ENCODE results near the gene CAPN12. TPM values are rescaled to one million over a fixed set of nuclear protein-coding genes. Genes with fewer than 3 reads are reported as not detected.
A peak's percentile ranks its signal among the peaks of the same experiment; 100 is the strongest.
"Not testable (repeated sequence)": the region's sequence is repeated elsewhere in the genome, so short reads cannot be mapped to it uniquely, and the experiment has no call there.

Gene CAPN12
- total RNA-seq, 1 donor from 2014 or later, result 27.6 TPM

DNA sequence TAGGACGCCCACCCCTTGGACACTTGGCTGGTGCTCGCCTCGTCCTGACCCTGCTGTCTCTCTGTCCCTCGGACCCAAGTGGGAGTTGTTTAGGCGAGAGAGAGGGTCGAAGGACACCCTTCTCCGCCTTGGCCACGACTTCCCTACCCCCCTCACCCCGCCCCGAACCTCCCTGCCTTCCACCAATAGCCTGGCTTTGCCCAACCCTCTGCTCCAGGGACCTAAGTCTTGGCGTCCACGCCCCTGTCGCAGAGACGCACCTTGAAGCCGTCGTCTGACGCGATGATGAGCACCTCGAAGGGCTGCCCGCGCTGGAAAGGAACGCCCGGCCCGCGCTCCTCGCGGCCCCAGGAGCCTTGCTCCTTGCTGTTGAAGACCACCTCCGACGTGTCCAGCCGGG lies 27.3 kb upstream of the CAPN12 start:
- DNase-seq (ENCODE audit: low spot score), result not testable (repeated sequence)

DNA sequence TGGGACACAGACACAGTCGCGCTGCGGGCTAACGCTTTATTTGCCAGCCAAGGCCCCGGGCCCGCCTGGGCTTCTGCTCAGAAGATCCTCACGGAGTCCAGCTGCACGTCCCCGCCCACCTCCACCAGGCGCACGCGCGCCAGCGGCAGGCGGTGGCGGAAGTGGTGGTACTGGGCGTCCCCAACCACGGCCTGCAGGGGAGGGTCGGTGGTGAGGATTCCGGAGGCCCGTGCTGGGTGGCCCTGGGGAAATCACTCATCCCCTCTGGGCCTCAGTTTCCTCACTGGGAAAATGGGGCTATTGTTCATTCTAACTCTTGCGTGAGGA lies 26.6 kb upstream of the CAPN12 start:
- DNase-seq (ENCODE audit: low spot score), result not testable (repeated sequence)

DNA sequence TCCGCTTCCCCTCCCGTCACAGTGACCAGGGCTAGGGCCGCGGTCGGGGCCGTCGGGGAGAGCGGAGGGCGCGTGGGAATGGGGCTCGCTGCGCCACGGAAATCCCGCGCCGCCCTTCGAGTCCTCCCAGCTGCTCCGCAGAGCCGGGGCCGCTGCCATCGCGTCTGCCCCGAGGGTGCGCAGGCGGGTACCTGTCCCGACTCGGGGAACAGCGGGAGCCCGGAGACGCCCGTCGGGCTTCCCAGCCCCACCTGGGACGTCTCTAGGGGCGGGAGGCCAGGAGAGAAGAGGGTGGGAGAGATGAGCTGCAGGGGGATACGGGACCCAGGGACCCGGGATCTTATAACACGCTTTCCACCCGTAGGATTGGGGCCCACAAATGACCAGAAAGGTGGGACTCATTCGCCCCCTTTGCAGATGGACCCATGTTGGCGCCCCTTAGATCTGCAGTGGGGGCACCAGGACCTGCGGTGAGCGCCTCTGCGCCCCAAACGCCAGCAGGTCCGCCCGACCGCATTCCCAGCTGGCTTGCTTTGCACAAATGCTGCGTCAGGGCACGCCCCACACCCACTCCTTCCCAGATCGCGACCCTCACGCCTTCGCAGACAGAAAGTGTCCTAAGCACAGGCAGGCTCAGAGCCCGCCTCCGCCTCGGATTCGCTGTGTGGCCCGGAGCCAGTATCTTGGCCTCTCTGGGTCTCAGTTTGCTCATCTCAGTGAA lies 26.1 kb upstream of the CAPN12 start:
- DNase-seq (ENCODE audit: low spot score), result not testable (repeated sequence)

DNA sequence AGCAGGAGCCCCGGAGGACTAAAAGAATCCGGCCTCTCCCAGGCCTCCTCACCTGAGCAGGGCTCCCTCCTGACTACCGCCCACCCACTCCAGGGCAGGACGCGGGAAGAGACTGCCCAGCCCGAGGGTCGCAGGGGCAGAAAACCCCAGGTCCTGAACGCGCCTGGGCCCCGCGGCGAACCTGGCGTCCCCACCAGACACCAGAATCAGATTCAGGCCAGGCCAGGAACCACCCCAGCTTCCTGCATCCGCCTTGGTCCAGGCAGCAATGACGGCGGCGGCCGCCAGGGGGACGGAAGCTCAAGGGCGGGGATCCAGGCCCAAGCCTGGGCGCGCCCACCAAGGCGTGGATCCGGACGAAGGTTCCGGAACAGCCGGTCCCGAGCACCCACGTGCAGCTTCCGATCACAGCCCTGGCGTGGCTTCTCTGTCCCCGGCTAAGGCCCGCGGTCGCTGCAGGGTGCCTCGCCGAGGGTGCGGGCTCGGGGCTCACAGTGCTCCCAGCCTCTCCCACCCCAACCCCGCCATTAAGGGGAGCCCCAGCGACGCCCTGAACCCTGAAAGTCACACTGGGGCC lies 25.4 kb upstream of the CAPN12 start:
- peak; percentile 91 for DNase-seq (ENCODE audit: low spot score)

DNA sequence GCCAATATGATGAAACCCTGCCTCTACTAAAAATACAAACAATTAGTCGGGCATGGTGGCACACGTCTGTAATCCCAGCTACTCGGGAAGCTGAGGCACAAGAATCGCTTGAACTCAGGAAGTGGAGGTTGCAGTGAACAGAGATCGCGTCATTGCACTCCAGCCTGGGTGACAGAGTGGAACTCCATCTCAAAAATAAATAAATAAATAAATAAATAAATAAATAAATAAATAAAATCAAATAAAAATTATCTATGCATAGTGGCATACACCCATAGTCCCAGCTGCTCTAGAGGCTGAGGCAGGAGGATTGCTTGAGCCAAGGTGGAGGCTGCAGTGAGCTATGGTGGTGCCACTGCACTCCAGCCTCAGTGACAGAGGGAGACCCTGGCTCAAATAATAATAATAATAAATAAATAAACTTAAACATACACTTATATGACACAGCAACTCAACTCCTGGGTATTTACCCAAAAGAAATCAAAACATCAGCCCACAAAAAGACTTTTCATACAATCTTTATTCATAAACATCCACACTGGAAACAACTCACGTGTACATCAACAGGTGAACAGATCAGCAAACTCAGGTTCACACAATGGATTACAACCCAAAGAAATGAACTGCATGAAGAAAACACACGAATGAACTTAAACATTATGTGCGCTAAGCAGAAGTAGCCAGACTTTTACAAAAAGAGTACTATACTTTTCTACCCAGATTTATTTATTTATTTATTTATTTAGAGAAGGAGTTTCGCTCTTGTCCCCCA lies 22.2 kb upstream of the CAPN12 start:
- no peak for DNase-seq (ENCODE audit: low spot score)

DNA sequence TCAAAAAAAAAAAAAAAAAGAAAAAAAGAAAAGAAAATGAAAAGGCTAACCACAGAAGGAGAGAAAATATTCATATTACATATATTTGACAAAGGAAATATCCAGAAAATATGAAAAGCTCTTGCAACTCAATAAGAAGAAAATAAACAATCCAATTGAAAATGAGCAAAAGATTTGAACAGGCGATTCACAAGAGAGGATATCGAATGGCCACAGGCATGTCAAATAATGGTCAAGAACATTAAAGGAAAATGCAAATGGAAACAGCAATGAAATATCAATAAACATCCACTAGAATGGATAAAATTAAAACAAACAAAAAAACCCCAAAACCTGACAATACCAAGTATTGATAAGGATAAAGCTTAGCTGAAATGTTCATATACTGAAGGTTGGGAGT lies 20.9 kb upstream of the CAPN12 start:
- DNase-seq (ENCODE audit: low spot score), result no peak

DNA sequence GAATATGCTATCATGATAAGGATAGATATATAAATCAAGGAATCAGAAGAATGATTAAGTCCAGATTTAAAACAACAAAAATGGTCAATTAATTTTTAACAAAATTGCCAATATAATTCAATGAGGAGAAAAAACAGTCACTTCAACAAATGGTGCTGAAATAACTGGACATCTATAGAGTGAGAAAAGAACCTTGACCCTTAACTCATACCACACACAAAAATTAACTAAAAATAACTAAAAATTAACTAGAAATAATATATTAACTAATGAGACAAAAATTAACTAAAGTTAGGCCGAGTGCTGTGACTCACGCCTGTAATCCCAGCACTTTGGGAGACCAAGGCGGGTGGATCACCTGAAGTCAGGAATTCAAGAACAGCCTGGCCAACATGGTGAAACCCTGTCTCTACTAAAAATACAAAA lies 19.5 kb upstream of the CAPN12 start:
- DNase-seq (ENCODE audit: low spot score), result no peak

DNA sequence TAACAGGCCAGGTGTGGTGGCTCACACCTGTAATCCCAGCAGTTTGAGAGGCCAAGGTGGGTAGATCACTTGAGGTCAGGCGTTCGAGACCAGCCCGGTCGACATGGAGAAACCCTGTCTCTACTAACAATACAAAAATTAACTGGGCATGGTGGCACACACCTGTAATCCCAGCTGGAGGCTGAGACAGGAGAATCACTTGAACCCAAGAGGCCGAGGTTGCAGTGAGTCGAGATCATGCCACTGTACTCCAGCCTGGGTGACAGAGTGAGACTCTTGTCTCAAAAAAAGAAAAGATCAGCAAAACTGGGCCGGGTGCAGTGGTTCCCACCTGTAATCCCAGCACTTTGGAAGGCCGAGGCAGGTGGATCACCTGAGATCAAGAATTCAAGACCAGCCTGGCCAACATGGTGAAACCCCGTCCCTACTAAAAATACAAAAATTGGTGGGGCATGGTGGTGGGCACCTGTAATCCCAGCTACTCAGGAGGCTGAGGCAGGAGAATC lies 17.7 kb upstream of the CAPN12 start:
- DNase-seq (ENCODE audit: low spot score), result not testable (repeated sequence)

DNA sequence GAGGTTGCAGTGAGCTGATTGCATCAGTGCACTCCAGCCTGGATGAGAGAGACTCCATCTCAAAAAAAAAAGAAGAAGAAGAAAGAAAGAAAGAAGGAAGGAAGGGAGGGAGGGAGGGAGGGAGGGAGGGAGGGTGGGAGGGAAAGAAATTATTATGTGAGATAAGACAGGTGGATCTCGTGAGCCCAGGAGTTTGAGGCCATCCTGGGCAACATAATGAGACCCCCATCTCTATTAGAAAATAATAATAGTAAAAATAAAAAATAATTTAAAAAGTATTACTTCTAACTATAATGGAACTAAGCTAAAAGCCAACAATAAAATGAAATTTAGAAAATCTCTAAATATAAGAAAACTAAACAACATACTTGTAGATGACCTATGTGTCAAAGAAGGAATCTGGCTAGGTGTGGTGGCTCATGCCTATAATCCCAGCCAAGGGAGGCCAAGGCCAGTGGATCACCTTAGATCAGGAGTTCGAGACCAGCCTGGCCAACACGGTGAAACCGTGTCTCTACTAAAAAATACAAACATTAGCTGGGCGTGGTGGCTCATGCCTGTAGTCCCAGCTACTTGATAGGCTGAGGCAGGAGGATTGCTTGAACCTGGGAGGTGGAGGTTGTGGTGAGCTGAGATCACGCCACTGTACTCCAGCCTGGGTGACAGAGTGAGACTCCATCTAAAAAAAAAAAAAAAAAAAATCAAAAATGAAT lies 16.7 kb upstream of the CAPN12 start:
- DNase-seq (ENCODE audit: low spot score), result not testable (repeated sequence)

DNA sequence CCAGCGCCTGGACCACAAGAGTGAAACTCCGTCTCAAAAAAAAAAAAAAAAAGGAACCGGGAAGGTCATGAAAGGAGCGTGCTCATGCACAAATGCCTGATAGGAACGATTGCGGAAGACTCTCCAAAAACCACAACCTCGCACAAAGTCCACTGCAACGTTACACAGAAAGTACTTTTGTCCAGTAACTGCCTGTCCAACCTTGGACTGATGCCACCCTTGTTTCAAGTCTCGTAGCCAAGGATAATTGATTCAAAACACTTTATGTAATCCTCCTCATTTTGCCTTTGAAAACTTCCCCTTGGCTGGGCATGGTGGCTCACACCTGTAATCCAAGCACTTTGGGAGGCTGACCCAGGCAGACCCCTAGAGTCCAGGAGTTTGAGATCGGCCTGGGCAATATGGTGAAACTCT lies 15.3 kb upstream of the CAPN12 start:
- DNase-seq (ENCODE audit: low spot score), result no peak

DNA sequence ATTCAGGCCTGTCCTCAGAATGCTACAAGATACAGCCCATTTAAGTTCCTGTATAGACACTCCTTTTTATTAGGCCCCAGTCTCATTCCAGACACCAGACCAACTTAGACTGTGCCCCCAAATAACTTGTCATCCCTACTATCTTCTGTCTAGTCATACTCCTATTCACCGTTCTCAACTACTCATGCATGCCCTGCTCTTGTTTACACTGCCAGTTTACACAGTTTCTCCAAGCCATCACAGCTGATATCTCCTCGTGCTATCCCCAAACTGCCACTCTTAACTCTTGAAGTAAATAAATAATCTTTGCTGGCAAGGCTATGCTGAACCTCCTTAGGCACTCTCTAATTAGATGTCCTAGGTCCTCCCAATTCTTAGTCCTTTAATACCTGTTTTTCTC lies 9.9 kb upstream of the CAPN12 start:
- not testable (repeated sequence) for DNase-seq (ENCODE audit: low spot score)

DNA sequence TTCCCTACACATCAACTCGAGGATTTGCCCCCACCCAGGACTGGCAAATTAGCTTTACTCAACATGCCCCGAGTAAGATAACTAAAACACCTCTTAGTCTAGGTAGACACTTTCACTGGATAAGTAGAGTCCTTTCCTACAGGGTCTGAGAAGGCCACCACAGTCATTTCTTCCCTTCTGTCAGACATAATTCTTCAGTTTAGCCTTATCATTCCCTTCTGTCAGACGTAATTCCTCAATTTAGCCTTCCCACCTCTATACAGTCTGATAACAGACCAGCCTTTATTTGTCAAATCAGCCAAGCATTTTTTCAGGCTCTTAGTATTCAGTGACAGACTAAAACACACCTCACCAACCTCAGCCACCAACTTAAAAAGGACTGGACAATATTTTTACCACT lies 9.5 kb upstream of the CAPN12 start:
- not testable (repeated sequence) for DNase-seq (ENCODE audit: low spot score)

DNA sequence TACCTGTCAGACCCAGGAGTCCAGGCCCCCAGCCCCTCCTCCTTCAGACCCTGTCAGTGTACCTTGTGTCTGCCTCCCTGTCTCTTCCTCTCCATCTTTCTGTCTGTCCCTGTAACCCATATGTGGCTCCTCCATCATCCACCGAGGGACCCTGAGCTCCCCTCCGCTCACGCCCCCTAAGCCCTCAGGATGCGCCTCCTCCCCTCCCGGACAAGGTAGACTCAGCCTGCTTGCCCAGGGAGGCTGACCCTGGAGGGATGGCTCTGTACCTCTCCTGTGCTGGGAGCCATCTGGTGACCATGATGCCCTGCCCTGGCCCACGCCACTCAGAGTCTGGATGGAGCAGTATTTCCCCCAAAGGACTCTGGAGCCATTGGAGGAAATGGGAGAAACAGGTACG lies 1.0 kb upstream of the CAPN12 start:
- DNase-seq (ENCODE audit: low spot score), result no peak

DNA sequence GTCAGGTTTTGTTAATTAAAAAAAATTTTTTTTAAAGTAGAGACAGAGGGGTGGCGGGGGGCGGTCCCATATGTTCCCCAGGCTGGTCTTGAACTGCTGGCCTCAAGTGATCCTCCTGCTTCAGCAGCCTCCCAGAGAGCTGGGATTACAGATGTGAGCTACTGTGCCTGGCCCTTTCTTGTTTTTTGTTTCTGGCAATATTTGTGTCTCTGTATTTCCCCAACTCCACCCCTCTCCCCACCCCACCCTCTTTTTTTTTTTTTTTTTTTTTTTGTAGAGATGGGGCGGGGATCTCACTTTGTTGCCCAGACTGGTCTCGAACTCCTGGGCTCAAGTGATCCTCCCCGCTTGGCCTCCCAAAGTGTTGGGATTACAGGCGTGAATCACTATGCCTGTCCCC lies 600 bp upstream of the CAPN12 start:
- DNase-seq (ENCODE audit: low spot score), result no peak

DNA sequence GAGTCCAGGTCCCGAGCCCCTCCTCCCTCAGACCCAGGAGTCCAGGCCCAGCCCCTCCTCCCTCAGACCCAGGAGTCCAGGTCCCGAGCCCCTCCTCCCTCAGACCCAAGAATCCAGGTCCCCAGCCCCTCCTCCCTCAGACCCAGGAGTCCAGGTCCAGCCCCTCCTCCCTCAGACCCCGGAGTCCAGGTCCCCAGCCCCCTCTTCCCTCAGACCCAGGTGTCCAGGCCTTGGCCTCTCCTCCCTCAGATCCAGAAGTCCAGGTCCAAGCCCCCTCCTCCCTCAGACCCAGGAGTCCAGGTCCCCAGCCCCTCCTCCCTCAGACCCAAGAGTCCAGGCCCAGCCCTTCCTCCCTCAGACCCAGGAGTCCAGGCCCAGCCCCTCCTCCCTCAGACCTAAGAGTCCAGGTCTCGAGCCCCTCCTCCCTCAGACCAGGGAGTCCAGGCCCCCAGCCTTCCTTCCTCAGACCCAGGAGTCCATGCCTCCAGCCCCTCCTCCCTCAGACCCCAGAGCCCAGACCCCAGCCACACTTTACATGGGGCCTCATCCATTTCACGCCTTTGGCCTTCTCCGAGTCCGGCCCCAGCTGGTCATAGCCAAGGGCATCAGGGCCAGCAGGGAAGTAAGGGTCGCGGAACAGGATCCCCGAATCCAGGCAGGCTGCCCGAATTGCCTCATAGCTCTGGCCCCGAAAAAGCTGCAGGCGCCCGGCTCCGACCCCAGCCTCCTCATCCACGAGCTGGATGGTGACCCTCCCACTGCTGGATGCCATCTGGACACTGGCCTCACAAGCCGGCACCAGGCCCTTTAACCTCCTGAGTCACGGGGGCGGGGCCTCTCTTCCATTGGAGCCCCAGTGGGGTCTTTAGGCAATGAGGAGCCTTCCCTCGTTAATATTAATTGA lies 628 bp downstream of the CAPN12 start:
- no peak for DNase-seq (ENCODE audit: low spot score)

DNA sequence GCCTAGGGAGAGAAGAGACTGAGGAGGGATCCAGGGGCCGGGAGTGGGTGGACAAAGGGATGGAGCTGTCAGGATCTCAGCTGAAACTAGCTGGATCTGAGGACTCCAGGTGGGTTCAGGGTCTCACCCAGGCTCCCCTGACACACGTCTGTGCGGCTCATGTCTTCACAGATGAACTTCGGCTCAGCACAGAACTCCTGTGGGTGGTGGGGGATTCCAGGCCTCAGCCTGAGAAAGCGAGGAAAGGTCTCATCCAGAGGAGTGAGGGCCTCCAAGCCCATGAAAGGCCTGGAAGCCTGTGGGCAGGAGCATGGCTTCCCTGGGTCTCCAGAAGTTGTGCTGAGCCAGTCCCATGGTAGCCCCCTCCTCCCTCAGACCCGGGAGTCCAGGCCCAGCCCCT lies 1.4 kb downstream of the CAPN12 start:
- DNase-seq (ENCODE audit: low spot score), result no peak

DNA sequence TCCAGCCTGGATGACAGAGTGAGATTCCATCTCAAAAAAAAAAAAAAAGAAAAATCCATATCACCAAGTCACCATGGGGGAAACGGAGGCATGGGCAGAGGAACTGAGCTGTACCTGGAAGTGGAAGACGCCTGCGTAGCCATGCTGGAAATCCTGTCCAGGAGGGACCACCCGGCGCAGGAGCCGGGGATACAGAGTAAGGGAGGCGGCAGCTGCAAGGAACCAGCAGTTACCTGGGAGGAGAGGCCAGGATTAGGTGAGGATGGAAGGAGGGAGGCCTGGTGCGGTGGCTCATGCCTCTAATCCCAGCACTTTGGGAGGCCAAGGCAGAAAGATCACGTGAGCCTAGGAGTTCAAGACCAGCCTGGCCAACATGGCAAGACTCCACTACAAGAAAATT lies 2.0 kb downstream of the CAPN12 start:
- no peak for DNase-seq (ENCODE audit: low spot score)

DNA sequence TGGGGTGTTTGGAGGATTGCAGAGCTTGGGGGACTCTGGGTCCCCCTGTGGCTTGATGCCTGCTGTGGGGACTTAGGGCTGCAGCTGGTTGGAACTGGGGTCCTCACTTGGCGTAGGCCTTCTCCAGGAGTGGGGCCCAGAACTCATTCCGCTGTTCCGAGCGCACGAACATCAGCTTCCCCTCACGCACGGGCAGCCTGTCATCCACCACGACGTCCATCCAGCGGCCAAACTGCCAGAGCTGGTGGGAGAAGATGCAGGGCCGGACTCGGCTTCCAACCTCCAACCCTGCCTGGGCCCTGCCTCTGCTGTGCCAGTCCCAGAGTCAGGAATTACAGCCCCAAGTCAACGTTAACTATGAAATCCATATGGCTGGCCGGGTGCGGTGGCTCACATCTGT lies 2.6 kb downstream of the CAPN12 start:
- no peak for DNase-seq (ENCODE audit: low spot score)

DNA sequence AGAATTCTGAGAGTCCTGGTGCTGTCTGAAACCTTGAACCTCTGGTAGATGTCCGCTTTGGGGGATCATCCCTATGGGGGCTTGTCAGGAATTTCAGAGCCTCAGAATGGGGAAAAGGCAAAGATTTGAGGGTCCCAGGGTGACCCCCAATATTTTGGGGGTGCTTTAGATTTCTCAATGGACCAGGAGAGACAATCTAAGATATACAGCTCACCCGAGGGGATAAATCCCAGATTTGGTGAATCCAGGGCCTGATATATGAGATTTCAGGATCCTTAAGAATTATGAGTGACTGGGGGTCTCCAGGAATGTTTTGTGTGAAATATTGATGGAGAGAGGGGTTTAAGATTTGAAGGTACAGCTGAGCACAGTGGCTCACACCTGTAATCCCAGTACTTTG lies 3.3 kb downstream of the CAPN12 start:
- DNase-seq (ENCODE audit: low spot score), result no peak

DNA sequence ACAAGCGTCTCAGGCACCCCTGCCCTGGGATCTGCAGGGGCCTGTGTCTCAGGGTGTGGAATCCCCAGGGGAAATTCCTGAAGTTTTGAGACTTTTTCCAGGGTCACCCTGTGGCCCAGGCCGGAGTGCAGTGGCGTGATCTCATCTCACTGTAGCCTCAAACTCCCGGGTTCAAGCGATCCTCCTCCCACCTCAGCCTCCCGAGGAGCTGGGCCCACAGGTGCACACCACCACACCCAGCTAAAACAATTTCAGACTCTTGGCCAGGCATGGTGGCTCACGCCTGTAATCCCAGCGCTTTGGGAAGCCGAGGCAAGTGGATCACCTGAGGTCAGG lies 4.0 kb downstream of the CAPN12 start:
- DNase-seq (ENCODE audit: low spot score), result no peak
